Thyroid gland (tissue), 4 donors: ENCODE measurements around the gene UGT3A1.
"Not testable (repeated sequence)": the region's sequence is repeated elsewhere in the genome, so short reads cannot be mapped to it uniquely, and the experiment has no call there.

Experiments used
- POLR2A ChIP-seq, 2 donors: fragments of 450-650 bp; IDR thresholded peaks; one replicate each; pipeline ENCODE4 v1.6.1; 2017; ENCODE audit warnings: antibody characterized with exemption in 2 of 2, mild to moderate bottlenecking in 2 of 2, moderate library complexity in 1 of 2
- TF ChIP-seq, protein P1 (sequence below), 6 experiments: fragments of 200-600 bp in 3 of 6; fragments of 450-650 bp in 3 of 6; sonication (generic) in 3 of 6; IDR thresholded peaks; one replicate each; pipeline ENCODE4 v1.5.1; 2016 to 2019; ENCODE audit warnings: antibody characterized with exemption in 6 of 6, mild to moderate bottlenecking in 2 of 6, inconsistent platforms in 1 of 6, moderate library complexity in 1 of 6

DNA sequence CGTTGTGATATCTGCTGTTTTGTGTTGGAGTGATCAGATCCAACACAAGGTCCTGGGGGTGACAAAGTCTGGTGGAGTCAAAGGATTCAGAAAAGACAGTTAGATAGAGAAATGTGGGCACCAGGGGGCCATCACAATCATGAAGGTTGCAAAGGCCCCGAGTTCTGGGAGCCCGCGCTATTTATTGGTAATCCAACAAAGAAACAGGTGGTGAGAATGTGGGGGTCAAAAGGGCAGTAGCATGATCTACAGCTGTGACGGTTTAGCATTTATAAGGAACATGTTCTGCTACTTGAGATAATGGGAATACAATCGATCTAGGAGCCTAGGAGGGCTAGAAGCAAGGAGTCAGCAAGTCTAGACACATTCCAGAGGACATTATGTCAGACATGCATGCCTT is 31.1 kb upstream of the UGT3A1 start:
- TF ChIP-seq, protein P1, sequence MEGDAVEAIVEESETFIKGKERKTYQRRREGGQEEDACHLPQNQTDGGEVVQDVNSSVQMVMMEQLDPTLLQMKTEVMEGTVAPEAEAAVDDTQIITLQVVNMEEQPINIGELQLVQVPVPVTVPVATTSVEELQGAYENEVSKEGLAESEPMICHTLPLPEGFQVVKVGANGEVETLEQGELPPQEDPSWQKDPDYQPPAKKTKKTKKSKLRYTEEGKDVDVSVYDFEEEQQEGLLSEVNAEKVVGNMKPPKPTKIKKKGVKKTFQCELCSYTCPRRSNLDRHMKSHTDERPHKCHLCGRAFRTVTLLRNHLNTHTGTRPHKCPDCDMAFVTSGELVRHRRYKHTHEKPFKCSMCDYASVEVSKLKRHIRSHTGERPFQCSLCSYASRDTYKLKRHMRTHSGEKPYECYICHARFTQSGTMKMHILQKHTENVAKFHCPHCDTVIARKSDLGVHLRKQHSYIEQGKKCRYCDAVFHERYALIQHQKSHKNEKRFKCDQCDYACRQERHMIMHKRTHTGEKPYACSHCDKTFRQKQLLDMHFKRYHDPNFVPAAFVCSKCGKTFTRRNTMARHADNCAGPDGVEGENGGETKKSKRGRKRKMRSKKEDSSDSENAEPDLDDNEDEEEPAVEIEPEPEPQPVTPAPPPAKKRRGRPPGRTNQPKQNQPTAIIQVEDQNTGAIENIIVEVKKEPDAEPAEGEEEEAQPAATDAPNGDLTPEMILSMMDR (IDR thresholded peaks at IDR 0.05), result not testable (repeated sequence)
- TF ChIP-seq POLR2A (IDR thresholded peaks at IDR 0.05), result not testable (repeated sequence)
